SK-N-SH (cell line): Measurements from ENCODE around the gene CNTNAP2. TPM values are rescaled to one million over a fixed set of nuclear protein-coding genes. Genes with fewer than 3 reads are reported as not detected.

Experiments
- CTCF ChIA-PET: fragments of 300-600, 350-600 bp; formaldehyde crosslinking; extraction: SDS; loops from one replicate; lab custom pipeline; 2021; lab: Yijun Ruan, JAX
- POLR2A ChIA-PET: fragments of 350-600 bp; sonication (Branson Sonifier 250); formaldehyde crosslinking; extraction: SDS; loops from one replicate; lab custom pipeline; 2020; ENCODE audit warnings: antibody characterized with exemption, inconsistent platforms; lab: Yijun Ruan, JAX
- DNase-seq: peaks from one replicate; pipeline ENCODE4 v3.0.0; 2012
- H2AFZ ChIP-seq: fragments of 200-600 bp; sonication (generic); 2 replicates; pipeline ENCODE4 v1.8.1; 2016; ENCODE audit warnings: antibody characterized with exemption, mild to moderate bottlenecking, low read depth
- H3F3A ChIP-seq: fragments of 200-600 bp; sonication (generic); replicated peaks from 2 replicates; pipeline ENCODE3; 2016; ENCODE audit warnings: antibody characterized with exemption, mild to moderate bottlenecking; ENCODE audit not compliant: insufficient read depth
- H3K27ac ChIP-seq, 2 experiments: fragments of 200-500 bp in 1 of 2; fragments of 200-600 bp in 1 of 2; sonication (Bioruptor generic) in 1 of 2; sonication (generic), shearing (Covaris generic) in 1 of 2; 2 replicates each; pipeline versions ENCODE4 v1.5.1 to v1.6.1; 2014 to 2016; ENCODE audit warnings: low read depth in 2 of 2, inconsistent platforms in 1 of 2, low read length in 1 of 2, mild to moderate bottlenecking in 1 of 2, mixed read lengths in 1 of 2
- H3K27me3 ChIP-seq: fragments of 200-600 bp; sonication (generic), shearing (Covaris generic); 2 replicates; pipeline ENCODE4 v1.6.1; 2016; ENCODE audit warnings: mixed run types; ENCODE audit not compliant: insufficient read depth
- H3K36me3 ChIP-seq, 2 experiments: fragments of 200-500 bp in 1 of 2; fragments of 200-600 bp in 1 of 2; sonication (Bioruptor generic) in 1 of 2; sonication (generic) in 1 of 2; replicated peaks in 1 of 2; 2 replicates each; pipeline versions ENCODE3 to v1.5.1; 2014 to 2016; ENCODE audit warnings: low read length in 1 of 2, mild to moderate bottlenecking in 1 of 2; ENCODE audit not compliant: insufficient read depth in 2 of 2, control insufficient read depth in 1 of 2
- H3K4me1 ChIP-seq, 2 experiments: fragments of 200-500 bp in 1 of 2; fragments of 200-600 bp in 1 of 2; sonication (Bioruptor generic) in 1 of 2; sonication (generic), shearing (Covaris generic) in 1 of 2; 2 replicates each; pipeline versions ENCODE4 v1.5.1 to v1.6.1; 2014 to 2016; ENCODE audit warnings: low read depth in 1 of 2, low read length in 1 of 2, mixed run types in 1 of 2; ENCODE audit not compliant: insufficient read depth in 2 of 2, control insufficient read depth in 1 of 2
- H3K4me2 ChIP-seq: fragments of 200-600 bp; sonication (generic), shearing (Covaris generic); 2 replicates; pipeline ENCODE4 v1.6.1; 2017; ENCODE audit warnings: mixed run types
- H3K4me3 ChIP-seq, 2 experiments: fragments of 200-500 bp in 1 of 2; fragments of 200-600 bp in 1 of 2; sonication (Bioruptor generic) in 1 of 2; sonication (generic), shearing (Covaris generic) in 1 of 2; 2 replicates each; pipeline versions ENCODE4 v1.5.1 to v1.8.1; 2014 to 2016; ENCODE audit warnings: low read depth in 2 of 2, inconsistent platforms in 1 of 2, low read length in 1 of 2, mild to moderate bottlenecking in 1 of 2, mixed read lengths in 1 of 2, moderate library complexity in 1 of 2
- H3K79me2 ChIP-seq: fragments of 200-600 bp; sonication (generic); 2 replicates; pipeline ENCODE4 v1.8.1; 2017; ENCODE audit warnings: mild to moderate bottlenecking; ENCODE audit not compliant: insufficient read depth
- H3K9ac ChIP-seq: fragments of 200-600 bp; sonication (generic); 2 replicates; pipeline ENCODE4 v1.6.1; 2017; ENCODE audit warnings: mixed run types
- H3K9me2 ChIP-seq: fragments of 200-600 bp; sonication (generic); 2 replicates; pipeline ENCODE4 v1.6.1; 2017; ENCODE audit warnings: mixed run types
- H3K9me3 ChIP-seq: fragments of 200-600 bp; sonication (generic); 2 replicates; pipeline ENCODE4 v1.6.1; 2017; ENCODE audit warnings: mixed run types, mild to moderate bottlenecking, moderate library complexity
- H4K20me1 ChIP-seq: fragments of 200-600 bp; sonication (generic); 2 replicates; pipeline ENCODE4 v1.6.1; 2017; ENCODE audit warnings: mild to moderate bottlenecking, mixed run types; ENCODE audit not compliant: insufficient read depth
- EZH2phosphoT487 ChIP-seq: fragments of 200-600 bp; sonication (generic); IDR thresholded peaks from 2 replicates; pipeline ENCODE4 v1.6.1; 2017; ENCODE audit warnings: low read depth, mixed run types, mild to moderate bottlenecking, antibody characterized with exemption, moderate library complexity, borderline replicate concordance
- FOSL2 ChIP-seq: IDR thresholded peaks from 2 replicates; pipeline ENCODE4 v1.4.0; 2012; ENCODE audit warnings: low read depth, mild to moderate bottlenecking, moderate library complexity, borderline replicate concordance
- FOXM1 ChIP-seq: IDR thresholded peaks from 2 replicates; pipeline ENCODE4 v1.4.0; 2012; ENCODE audit warnings: low read depth, mild to moderate bottlenecking
- GABPA ChIP-seq: IDR thresholded peaks from 2 replicates; pipeline ENCODE4 v1.4.0; 2012; ENCODE audit warnings: low read depth, mild to moderate bottlenecking
- IRF3 ChIP-seq: fragments of 150-350 bp; IDR thresholded peaks from 2 replicates; pipeline ENCODE4 v1.6.1; 2016; ENCODE audit warnings: mild to moderate bottlenecking, low read depth, low read length
- JUND ChIP-seq: IDR thresholded peaks from 2 replicates; pipeline ENCODE4 v1.4.0; 2012
- MAX ChIP-seq: IDR thresholded peaks from 2 replicates; pipeline ENCODE4 v1.4.0; 2012; ENCODE audit warnings: low read depth
- MEF2A ChIP-seq: IDR thresholded peaks from 2 replicates; pipeline ENCODE4 v1.4.0; 2012; ENCODE audit warnings: low read depth, borderline replicate concordance
- MXI1 ChIP-seq: IDR thresholded peaks from 2 replicates; pipeline ENCODE4 v1.6.1; 2012; ENCODE audit warnings: mild to moderate bottlenecking, low read depth, low read length, improper control_type of control experiment
- NFIC ChIP-seq: IDR thresholded peaks from 2 replicates; pipeline ENCODE4 v1.4.0; 2012; ENCODE audit warnings: borderline replicate concordance
- POLR2AphosphoS5 ChIP-seq: IDR thresholded peaks from 2 replicates; pipeline ENCODE4 v1.6.1; 2012; ENCODE audit warnings: low read depth, low read length
- RAD21 ChIP-seq: IDR thresholded peaks from 2 replicates; pipeline ENCODE4 v1.6.1; 2012; ENCODE audit warnings: mild to moderate bottlenecking, low read length
- RCOR1 ChIP-seq: fragments of 150-350 bp; IDR thresholded peaks from 2 replicates; pipeline ENCODE4 v1.6.1; 2017; ENCODE audit warnings: antibody characterized with exemption, low read length
- RXRA ChIP-seq: IDR thresholded peaks from 2 replicates; pipeline ENCODE4 v1.4.0; 2012; ENCODE audit warnings: low read depth, mild to moderate bottlenecking, borderline replicate concordance
- SMC3 ChIP-seq: IDR thresholded peaks from 2 replicates; pipeline ENCODE4 v1.6.1; 2012; ENCODE audit warnings: low read depth, low read length, improper control_type of control experiment
- TAF1 ChIP-seq: IDR thresholded peaks from 2 replicates; pipeline ENCODE4 v1.6.1; 2012; ENCODE audit warnings: low read depth, mild to moderate bottlenecking, low read length, moderate library complexity, borderline replicate concordance
- TCF12 ChIP-seq: IDR thresholded peaks from 2 replicates; pipeline ENCODE4 v1.4.0; 2012
- YY1 ChIP-seq: IDR thresholded peaks from 2 replicates; pipeline ENCODE4 v1.4.0; 2012; ENCODE audit warnings: low read depth, mild to moderate bottlenecking
- WGBS: methylation state at CpG from one replicate; pipeline ENCODE4 v1.1.6; 2017; ENCODE audit warnings: low lambda C conversion rate; 5-methylcytosine and 5-hydroxymethylcytosine counted together
- polyA plus RNA-seq, 3 experiments: library from polyadenylated mRNA; depleted of rRNA; stranded (reverse); fragments of >200 nt; gene quantifications; 2 replicates each; pipeline ENCODE4 v1.2.3, GENCODE V29; 2012
- TF ChIP-seq, protein P1 (sequence below): IDR thresholded peaks from 2 replicates; pipeline ENCODE4 v1.6.1; 2012; ENCODE audit warnings: mild to moderate bottlenecking, low read depth, low read length, moderate library complexity
- TF ChIP-seq, protein P2 (sequence below): fragments of 150-350 bp; IDR thresholded peaks from 2 replicates; pipeline ENCODE4 v1.6.1; 2017; ENCODE audit warnings: antibody characterized with exemption, low read length, low read depth, borderline replicate concordance
- TF ChIP-seq, protein P3 (sequence below): fragments of 200-600 bp; sonication (generic); IDR thresholded peaks from 2 replicates; pipeline ENCODE4 v1.6.1; 2017; ENCODE audit warnings: antibody characterized with exemption, mild to moderate bottlenecking, moderate library complexity

The CNTNAP2 gene
- polyA plus RNA-seq, 1 of the 3 experiments (the other 2 are of a cell fraction): 3.4 TPM

DNA sequence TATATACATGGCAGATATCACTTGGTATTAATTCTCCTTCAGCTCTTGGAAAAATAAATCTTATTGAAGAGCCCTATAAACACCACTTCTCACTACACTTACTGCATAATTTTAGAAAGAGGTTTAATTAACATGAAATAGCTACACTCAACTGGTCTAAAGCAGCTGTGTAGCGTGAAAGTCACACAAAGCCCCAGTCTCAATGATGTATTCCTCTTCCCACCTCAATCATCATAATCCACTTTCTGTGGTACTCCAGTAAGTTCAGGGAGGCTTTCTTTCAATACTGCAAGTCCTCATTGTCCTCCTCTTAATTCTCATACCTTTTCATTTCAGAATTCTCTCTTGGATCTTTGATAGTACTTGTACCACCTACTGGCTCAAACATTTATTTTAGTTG lies 688.0 kb downstream of the CNTNAP2 start (continued):
- TF ChIP-seq, protein P1, sequence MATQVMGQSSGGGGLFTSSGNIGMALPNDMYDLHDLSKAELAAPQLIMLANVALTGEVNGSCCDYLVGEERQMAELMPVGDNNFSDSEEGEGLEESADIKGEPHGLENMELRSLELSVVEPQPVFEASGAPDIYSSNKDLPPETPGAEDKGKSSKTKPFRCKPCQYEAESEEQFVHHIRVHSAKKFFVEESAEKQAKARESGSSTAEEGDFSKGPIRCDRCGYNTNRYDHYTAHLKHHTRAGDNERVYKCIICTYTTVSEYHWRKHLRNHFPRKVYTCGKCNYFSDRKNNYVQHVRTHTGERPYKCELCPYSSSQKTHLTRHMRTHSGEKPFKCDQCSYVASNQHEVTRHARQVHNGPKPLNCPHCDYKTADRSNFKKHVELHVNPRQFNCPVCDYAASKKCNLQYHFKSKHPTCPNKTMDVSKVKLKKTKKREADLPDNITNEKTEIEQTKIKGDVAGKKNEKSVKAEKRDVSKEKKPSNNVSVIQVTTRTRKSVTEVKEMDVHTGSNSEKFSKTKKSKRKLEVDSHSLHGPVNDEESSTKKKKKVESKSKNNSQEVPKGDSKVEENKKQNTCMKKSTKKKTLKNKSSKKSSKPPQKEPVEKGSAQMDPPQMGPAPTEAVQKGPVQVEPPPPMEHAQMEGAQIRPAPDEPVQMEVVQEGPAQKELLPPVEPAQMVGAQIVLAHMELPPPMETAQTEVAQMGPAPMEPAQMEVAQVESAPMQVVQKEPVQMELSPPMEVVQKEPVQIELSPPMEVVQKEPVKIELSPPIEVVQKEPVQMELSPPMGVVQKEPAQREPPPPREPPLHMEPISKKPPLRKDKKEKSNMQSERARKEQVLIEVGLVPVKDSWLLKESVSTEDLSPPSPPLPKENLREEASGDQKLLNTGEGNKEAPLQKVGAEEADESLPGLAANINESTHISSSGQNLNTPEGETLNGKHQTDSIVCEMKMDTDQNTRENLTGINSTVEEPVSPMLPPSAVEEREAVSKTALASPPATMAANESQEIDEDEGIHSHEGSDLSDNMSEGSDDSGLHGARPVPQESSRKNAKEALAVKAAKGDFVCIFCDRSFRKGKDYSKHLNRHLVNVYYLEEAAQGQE: no peak
- TF ChIP-seq RXRA (no peak), RCOR1 (no peak), JUND (no peak), SMC3 (no peak), EZH2phosphoT487 (no peak)
- TF ChIP-seq, protein P2, sequence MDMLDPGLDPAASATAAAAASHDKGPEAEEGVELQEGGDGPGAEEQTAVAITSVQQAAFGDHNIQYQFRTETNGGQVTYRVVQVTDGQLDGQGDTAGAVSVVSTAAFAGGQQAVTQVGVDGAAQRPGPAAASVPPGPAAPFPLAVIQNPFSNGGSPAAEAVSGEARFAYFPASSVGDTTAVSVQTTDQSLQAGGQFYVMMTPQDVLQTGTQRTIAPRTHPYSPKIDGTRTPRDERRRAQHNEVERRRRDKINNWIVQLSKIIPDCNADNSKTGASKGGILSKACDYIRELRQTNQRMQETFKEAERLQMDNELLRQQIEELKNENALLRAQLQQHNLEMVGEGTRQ: no peak

- no peaks in the 10 kb centered on the region for H3K79me2 ChIP-seq
- H3K9me2 ChIP-seq: no peaks in the 10 kb centered on the region
- no peaks in the 10 kb centered on the region for H3K4me1 ChIP-seq
- no peak for DNase-seq
- H4K20me1 ChIP-seq: no peaks in the 10 kb centered on the region
- 21% methylated on average over 1 of the region's 1 CpG for WGBS
- ChIA-PET POLR2A (no interaction called here), CTCF (no interaction called here)
- H3K9me3 ChIP-seq: 0 out of 2 replicates have a peak, but pooled peaks cover 3% of the 10 kb centered on the region
- no peaks in the 10 kb centered on the region for H3F3A ChIP-seq
- no peak overlapping the region for H3K4me3 ChIP-seq
- TF ChIP-seq YY1 (no peak), RCOR1 (no peak), RAD21 (no peak), RXRA (no peak), FOXM1 (no peak), SMC3 (no peak), NFIC (no peak), MEF2A (no peak), TCF12 (no peak), MAX (no peak), IRF3 (no peak), FOSL2 (no peak), MXI1 (no peak), GABPA (no peak), TAF1 (no peak), POLR2AphosphoS5 (no peak)
- TF ChIP-seq, protein P3, sequence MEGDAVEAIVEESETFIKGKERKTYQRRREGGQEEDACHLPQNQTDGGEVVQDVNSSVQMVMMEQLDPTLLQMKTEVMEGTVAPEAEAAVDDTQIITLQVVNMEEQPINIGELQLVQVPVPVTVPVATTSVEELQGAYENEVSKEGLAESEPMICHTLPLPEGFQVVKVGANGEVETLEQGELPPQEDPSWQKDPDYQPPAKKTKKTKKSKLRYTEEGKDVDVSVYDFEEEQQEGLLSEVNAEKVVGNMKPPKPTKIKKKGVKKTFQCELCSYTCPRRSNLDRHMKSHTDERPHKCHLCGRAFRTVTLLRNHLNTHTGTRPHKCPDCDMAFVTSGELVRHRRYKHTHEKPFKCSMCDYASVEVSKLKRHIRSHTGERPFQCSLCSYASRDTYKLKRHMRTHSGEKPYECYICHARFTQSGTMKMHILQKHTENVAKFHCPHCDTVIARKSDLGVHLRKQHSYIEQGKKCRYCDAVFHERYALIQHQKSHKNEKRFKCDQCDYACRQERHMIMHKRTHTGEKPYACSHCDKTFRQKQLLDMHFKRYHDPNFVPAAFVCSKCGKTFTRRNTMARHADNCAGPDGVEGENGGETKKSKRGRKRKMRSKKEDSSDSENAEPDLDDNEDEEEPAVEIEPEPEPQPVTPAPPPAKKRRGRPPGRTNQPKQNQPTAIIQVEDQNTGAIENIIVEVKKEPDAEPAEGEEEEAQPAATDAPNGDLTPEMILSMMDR: no peak
- TF ChIP-seq, protein P1: no peak
- no peaks in the 10 kb centered on the region for H3K27me3 ChIP-seq
- no peak overlapping the region for H3K27ac ChIP-seq
- no peak overlapping the region for H3K9ac ChIP-seq
- H3K4me2 ChIP-seq: no peak overlapping the region
- no peak overlapping the region for H2AFZ ChIP-seq
- no peaks in the 10 kb centered on the region for H3K36me3 ChIP-seq
Measured at GRCh38 chr7:146805082-146805481, 688.5 kb downstream of the CNTNAP2 start.
